ENCODE data around the gene HLTF.

The HLTF gene

DNA sequence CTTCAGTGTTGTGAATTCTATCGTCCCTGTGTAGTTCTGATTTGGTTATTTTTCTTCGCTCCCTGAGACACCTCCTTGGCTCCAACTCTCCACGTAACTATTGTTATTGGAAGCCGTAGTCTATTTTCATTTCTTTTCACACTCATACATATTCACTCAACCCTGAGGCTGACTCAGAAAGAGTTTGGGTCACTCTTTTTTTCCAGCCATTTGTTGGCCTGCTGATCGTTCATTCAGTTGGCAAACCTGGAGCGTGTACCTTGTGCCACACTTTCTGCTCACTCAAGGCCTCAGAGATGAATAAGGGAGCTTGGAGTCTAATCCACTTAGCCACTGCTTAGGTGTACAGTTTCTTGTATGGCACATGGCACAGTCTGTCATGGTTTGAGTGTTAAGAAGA, 72.6 kb downstream of the HLTF start:
- DNase-seq, result no peak
- peaks cover 25% of the 10 kb centered on the region; the same call in 1 of the 2 replicates for H3K79me2 ChIP-seq (ENCODE audit: low read length)
- H3K9ac ChIP-seq (ENCODE audit: low read length), result no peak overlapping the region
- H3K4me3 ChIP-seq (ENCODE audit: low read length), result no peak overlapping the region
- TF ChIP-seq, protein P1, sequence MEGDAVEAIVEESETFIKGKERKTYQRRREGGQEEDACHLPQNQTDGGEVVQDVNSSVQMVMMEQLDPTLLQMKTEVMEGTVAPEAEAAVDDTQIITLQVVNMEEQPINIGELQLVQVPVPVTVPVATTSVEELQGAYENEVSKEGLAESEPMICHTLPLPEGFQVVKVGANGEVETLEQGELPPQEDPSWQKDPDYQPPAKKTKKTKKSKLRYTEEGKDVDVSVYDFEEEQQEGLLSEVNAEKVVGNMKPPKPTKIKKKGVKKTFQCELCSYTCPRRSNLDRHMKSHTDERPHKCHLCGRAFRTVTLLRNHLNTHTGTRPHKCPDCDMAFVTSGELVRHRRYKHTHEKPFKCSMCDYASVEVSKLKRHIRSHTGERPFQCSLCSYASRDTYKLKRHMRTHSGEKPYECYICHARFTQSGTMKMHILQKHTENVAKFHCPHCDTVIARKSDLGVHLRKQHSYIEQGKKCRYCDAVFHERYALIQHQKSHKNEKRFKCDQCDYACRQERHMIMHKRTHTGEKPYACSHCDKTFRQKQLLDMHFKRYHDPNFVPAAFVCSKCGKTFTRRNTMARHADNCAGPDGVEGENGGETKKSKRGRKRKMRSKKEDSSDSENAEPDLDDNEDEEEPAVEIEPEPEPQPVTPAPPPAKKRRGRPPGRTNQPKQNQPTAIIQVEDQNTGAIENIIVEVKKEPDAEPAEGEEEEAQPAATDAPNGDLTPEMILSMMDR (IDR thresholded peaks at IDR 0.05; ENCODE audit: low read length), result no peak
- TF ChIP-seq EZH2 (optimal IDR thresholded peaks at IDR 0.05; ENCODE audit: low read depth, low read length) (no peak), EZH2phosphoT487 (IDR thresholded peaks at IDR 0.05; ENCODE audit: low read length) (no peak)
- no peak overlapping the region for H3K27ac ChIP-seq (ENCODE audit: low read length)
- no peaks in the 10 kb centered on the region for H3K9me3 ChIP-seq (replicated peaks; ENCODE audit: insufficient read depth, low read length)
- H3K9me2 ChIP-seq (replicated peaks; ENCODE audit: insufficient read depth, low read length), result no peaks in the 10 kb centered on the region
- no peaks in the 10 kb centered on the region for H4K20me1 ChIP-seq (ENCODE audit: insufficient read depth, low read length)
- no peak overlapping the region for H2AFZ ChIP-seq (ENCODE audit: low read length)
- H3K27me3 ChIP-seq (replicated peaks; ENCODE audit: insufficient read depth, low read length), result no peaks in the 10 kb centered on the region
- peaks cover 14% of the 10 kb centered on the region for H3K4me1 ChIP-seq (ENCODE audit: low read length)
- H3K4me2 ChIP-seq (ENCODE audit: low read depth, low read length), result no peak overlapping the region
- H3K36me3 ChIP-seq (replicated peaks; ENCODE audit: insufficient read depth, low read length), result 0 out of 2 replicates have a peak, but pooled peaks cover 14% of the 10 kb centered on the region
- H3F3A ChIP-seq (ENCODE audit: insufficient read depth, low read length), result peaks cover 7% of the 10 kb centered on the region

DNA sequence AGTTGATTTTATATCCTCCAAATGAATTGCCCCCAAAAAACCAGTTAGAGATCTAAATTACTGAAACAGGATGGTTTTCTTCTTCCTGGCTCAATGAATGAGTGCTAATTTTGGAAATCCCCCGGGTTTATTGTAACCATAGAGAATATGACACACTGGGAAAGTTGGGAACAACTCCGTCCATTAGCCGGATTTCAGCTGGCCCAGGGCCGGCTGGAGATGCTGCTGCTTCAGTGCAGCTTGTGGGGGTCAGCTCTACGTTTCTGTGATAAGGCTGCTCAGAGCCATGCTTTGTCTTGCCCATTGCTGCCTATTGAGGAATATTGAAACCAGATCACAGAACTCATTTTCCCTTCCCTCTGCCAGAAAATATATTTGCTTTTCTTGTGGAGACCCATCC, 74.7 kb downstream of the HLTF start:
- peaks cover 25% of the 10 kb centered on the region; the same call in 1 of the 2 replicates for H3K79me2 ChIP-seq (ENCODE audit: low read length)
- peaks cover 14% of the 10 kb centered on the region; the same call in 1 of the 2 replicates for H3K36me3 ChIP-seq (replicated peaks; ENCODE audit: insufficient read depth, low read length)
- no peak for DNase-seq

DNA sequence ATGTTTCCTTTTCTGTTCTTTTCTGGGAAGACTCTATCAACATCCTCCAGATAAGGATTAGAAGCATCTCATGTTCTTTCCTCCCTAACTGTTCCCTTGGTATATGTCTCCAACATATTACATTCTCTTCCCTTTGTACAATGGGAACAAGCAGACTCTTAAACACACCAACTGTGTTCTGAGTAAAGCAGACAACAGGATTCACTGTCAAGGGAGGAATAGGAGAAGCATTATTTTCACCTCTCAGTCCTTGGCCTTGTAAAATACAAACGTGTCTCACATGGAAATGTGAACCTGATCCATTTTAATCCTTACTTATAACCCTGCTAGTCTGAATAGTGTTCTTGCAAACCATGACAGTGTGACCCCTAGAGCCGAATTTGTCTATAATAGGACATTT, 75.4 kb downstream of the HLTF start:
- Histone ChIP-seq H2AFZ (ENCODE audit: low read length) (no peak overlapping the region), H3F3A (ENCODE audit: insufficient read depth, low read length) (peaks cover 7% of the 10 kb centered on the region), H3K4me3 (ENCODE audit: low read length) (no peak overlapping the region), H3K4me1 (ENCODE audit: low read length) (peaks cover 21% of the 10 kb centered on the region), H4K20me1 (ENCODE audit: insufficient read depth, low read length) (no peaks in the 10 kb centered on the region), H3K36me3 (replicated peaks; ENCODE audit: insufficient read depth, low read length) (peaks cover 14% of the 10 kb centered on the region; the same call in 1 of the 2 replicates), H3K9me3 (replicated peaks; ENCODE audit: insufficient read depth, low read length) (no peaks in the 10 kb centered on the region), H3K9ac (ENCODE audit: low read length) (no peak overlapping the region), H3K27ac (ENCODE audit: low read length) (no peak overlapping the region), H3K9me2 (replicated peaks; ENCODE audit: insufficient read depth, low read length) (no peaks in the 10 kb centered on the region), H3K27me3 (replicated peaks; ENCODE audit: insufficient read depth, low read length) (no peaks in the 10 kb centered on the region), H3K79me2 (ENCODE audit: low read length) (peaks cover 25% of the 10 kb centered on the region; the same call in 1 of the 2 replicates), H3K4me2 (ENCODE audit: low read depth, low read length) (no peak overlapping the region)
- DNase-seq, result no peak
- TF ChIP-seq EZH2phosphoT487 (IDR thresholded peaks at IDR 0.05; ENCODE audit: low read length), result no peak
- TF ChIP-seq EZH2 (optimal IDR thresholded peaks at IDR 0.05; ENCODE audit: low read depth, low read length), result no peak
- TF ChIP-seq, protein P1 (IDR thresholded peaks at IDR 0.05; ENCODE audit: low read length), result no peak

More for the DNA sequence above, 74.7 kb downstream of the HLTF start:
- no peak overlapping the region for H3K4me3 ChIP-seq (ENCODE audit: low read length)
- no peak overlapping the region for H3K9ac ChIP-seq (ENCODE audit: low read length)
- H3K4me1 ChIP-seq (ENCODE audit: low read length), result peaks cover 21% of the 10 kb centered on the region
- TF ChIP-seq EZH2 (optimal IDR thresholded peaks at IDR 0.05; ENCODE audit: low read depth, low read length), result no peak
- TF ChIP-seq, protein P1 (IDR thresholded peaks at IDR 0.05; ENCODE audit: low read length), result no peak
- H3K4me2 ChIP-seq (ENCODE audit: low read depth, low read length), result no peak overlapping the region
- no peaks in the 10 kb centered on the region for H3K9me3 ChIP-seq (replicated peaks; ENCODE audit: insufficient read depth, low read length)
- no peak overlapping the region for H3K27ac ChIP-seq (ENCODE audit: low read length)
- no peaks in the 10 kb centered on the region for H4K20me1 ChIP-seq (ENCODE audit: insufficient read depth, low read length)
- peaks cover 7% of the 10 kb centered on the region for H3F3A ChIP-seq (ENCODE audit: insufficient read depth, low read length)
- H2AFZ ChIP-seq (ENCODE audit: low read length), result no peak overlapping the region
- no peaks in the 10 kb centered on the region for H3K9me2 ChIP-seq (replicated peaks; ENCODE audit: insufficient read depth, low read length)
- H3K27me3 ChIP-seq (replicated peaks; ENCODE audit: insufficient read depth, low read length), result no peaks in the 10 kb centered on the region
